ENCODE results near the gene KLHL25. TPM values are rescaled to one million over a fixed set of nuclear protein-coding genes. Genes with fewer than 3 reads are reported as not detected.

KLHL25 gene
- polyA plus RNA-seq, 1 experiment, result 4.5 TPM

DNA sequence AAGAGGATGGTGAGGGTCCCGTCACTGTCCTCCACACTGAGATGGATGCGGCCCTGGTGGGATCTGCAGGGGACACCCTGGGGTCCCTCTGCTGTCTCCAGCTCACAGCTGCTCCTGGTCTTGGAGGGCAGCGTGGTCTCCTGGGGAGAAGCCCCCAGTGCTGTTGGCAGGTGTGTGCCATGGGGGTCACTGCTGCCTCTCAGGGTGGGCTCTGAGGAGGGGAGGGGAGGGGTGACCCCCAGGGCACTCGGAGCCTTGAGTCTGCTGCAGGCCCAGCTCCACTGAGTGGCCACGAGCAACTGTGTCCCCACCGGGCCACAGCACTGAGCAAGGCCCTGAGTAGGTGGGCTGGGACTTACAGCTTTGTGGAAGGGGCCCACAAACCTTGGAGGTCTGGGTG lies 34.7 kb downstream of the KLHL25 start:
- ChIA-PET POLR2A (no interaction called here), CTCF (no interaction called here)
- H3K27me3 ChIP-seq (ENCODE audit: control insufficient read depth, insufficient read depth, low read length), result no peaks in the 10 kb centered on the region

DNA sequence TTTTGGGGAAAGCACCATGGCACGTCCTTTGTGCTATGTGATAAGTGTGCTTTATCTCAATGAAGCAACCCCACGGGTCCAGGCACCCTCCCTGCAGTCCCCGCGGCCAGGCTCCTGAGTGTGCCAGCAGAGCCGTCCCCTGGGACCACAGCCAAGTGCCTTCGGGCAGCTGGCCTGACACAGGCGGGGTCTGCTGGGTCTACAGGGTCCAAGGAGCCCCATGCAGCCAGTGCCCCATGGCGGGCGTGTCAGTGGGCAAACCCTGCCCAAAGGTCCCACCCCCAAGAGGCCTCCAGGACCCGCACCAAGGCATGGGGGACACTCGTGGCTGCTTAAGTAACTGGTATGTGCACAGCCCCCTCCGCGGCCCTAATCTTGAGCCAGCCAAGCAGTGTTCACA lies 35.3 kb downstream of the KLHL25 start:
- no peaks in the 10 kb centered on the region; the same call in 1 of the 2 replicates for H3K36me3 ChIP-seq (ENCODE audit: control insufficient read depth, insufficient read depth, low read length)
- ChIA-PET POLR2A (no interaction called here), CTCF (no interaction called here)
- TF ChIP-seq, protein P1, sequence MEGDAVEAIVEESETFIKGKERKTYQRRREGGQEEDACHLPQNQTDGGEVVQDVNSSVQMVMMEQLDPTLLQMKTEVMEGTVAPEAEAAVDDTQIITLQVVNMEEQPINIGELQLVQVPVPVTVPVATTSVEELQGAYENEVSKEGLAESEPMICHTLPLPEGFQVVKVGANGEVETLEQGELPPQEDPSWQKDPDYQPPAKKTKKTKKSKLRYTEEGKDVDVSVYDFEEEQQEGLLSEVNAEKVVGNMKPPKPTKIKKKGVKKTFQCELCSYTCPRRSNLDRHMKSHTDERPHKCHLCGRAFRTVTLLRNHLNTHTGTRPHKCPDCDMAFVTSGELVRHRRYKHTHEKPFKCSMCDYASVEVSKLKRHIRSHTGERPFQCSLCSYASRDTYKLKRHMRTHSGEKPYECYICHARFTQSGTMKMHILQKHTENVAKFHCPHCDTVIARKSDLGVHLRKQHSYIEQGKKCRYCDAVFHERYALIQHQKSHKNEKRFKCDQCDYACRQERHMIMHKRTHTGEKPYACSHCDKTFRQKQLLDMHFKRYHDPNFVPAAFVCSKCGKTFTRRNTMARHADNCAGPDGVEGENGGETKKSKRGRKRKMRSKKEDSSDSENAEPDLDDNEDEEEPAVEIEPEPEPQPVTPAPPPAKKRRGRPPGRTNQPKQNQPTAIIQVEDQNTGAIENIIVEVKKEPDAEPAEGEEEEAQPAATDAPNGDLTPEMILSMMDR (IDR thresholded peaks at IDR 0.05; ENCODE audit: insufficient read depth, low read depth, low read length), result no peak
- no peaks in the 10 kb centered on the region for H3K27me3 ChIP-seq (ENCODE audit: control insufficient read depth, insufficient read depth, low read length)
- DNase-seq (ENCODE audit: low read depth), result no peak
- H3K4me3 ChIP-seq (ENCODE audit: low read depth, low read length), result no peak overlapping the region

More for the DNA sequence above, 34.7 kb downstream of the KLHL25 start:
- Histone ChIP-seq H3K36me3 (ENCODE audit: control insufficient read depth, insufficient read depth, low read length) (no peaks in the 10 kb centered on the region; the same call in 1 of the 2 replicates), H3K4me3 (ENCODE audit: low read depth, low read length) (no peak overlapping the region)
- DNase-seq (ENCODE audit: low read depth), result no peak
- TF ChIP-seq, protein P1 (IDR thresholded peaks at IDR 0.05; ENCODE audit: insufficient read depth, low read depth, low read length), result no peak

DNA sequence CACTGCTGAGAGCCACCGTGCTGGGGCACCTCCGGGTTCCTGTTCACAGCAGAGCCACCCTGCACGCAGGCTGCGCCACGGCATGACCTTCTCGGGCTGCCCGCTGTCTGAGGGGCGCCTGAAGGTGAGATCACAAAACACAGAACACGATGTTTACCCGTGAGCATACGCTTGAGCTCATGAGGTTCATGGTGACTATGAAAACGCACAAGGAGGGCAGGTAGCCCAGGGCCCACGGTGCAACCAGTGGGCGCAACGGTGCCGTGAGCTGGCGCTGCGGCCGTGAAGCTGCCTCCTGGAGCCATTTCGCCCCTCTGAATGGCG lies 36.1 kb downstream of the KLHL25 start:
- Histone ChIP-seq H3K36me3 (ENCODE audit: control insufficient read depth, insufficient read depth, low read length) (no peaks in the 10 kb centered on the region; the same call in 1 of the 2 replicates), H3K27me3 (ENCODE audit: control insufficient read depth, insufficient read depth, low read length) (no peaks in the 10 kb centered on the region), H3K4me3 (ENCODE audit: low read depth, low read length) (no peak overlapping the region)
- DNase-seq (ENCODE audit: low read depth), result no peak
- ChIA-PET POLR2A (no interaction called here), CTCF (no interaction called here)
- TF ChIP-seq, protein P1 (IDR thresholded peaks at IDR 0.05; ENCODE audit: insufficient read depth, low read depth, low read length), result no peak

DNA sequence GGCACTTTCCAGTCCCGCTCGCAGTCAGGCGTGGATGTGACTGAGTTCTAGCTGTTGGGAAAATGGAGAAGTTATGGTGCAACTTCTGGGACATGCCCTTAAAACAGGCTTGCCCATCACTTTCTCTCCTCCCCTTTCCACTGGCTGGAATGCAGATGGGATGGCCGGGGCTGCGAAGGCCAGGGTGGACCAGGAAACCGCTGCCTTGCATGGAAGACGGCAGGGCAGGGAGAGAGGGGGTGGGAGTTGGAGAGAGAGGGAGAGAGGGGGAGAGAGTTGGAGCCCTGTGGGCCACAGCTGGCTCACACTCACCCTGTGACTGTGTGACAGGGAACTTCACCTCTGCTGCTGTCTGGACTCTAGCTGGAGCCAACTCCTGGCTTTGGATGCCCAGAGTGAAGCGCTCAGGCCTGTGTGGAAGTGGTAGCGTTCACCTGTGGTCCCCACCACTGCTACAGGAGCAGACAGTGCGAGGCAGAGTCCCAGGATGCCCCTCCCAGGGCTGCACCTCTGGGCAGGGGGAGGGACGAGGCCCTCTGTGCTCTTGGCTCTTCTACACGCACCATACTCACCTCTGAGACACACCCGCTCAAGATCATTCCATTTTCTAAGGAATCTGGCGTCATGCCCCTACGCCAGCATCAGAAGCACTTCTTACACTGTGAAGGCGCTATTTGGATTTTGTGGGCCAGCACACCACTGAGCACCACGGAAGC lies 36.6 kb downstream of the KLHL25 start:
- TF ChIP-seq, protein P1 (IDR thresholded peaks at IDR 0.05; ENCODE audit: insufficient read depth, low read depth, low read length), result no peak
- ChIA-PET POLR2A (no interaction called here), CTCF (no interaction called here)
- H3K36me3 ChIP-seq (ENCODE audit: control insufficient read depth, insufficient read depth, low read length), result no peaks in the 10 kb centered on the region
- H3K4me3 ChIP-seq (ENCODE audit: low read depth, low read length), result no peak overlapping the region
- H3K27me3 ChIP-seq (ENCODE audit: control insufficient read depth, insufficient read depth, low read length), result no peaks in the 10 kb centered on the region
- no peak for DNase-seq (ENCODE audit: low read depth)

DNA sequence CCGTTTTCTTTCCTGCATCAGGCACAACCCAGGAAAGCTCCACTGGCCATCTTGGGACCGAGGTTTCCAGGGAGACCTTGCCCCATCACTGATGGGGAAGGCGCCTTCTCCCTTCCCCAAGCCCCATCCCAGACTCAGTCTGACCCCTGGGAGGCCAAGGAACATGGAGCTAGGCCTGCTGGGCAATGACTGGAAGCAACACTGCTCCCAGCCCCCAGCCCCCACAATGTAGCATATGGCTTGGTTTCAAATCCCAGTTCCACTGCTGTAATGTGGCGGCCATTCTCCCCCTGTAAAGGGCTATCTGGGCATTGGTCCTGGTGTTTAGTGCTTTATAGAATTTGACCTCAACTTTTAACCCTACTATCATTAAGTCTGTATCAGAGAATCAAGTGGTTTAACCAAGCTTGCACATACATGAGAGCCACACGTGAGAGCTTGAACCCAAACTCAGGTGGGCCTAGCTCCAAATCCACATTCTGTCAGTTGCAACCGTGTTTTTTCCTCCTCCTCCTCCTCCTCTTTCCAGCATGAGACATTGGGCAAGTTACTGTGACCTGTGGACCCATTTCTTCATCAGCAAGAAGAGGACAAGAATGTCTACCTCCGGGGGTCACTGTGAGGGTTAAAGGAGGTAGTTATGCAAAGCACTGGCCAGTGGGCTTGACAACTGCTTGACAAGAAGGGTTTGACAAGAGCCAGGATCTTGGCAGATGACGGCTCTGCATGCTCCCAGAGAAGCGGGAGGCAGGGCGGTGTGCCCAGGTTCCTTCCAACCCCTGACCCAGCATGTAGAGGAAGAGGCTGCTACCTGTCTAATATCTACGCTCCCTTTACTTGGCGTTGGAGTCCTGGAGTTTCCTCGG lies 37.4 kb downstream of the KLHL25 start:
- Histone ChIP-seq H3K4me3 (ENCODE audit: low read depth, low read length) (no peak overlapping the region), H3K27me3 (ENCODE audit: control insufficient read depth, insufficient read depth, low read length) (no peaks in the 10 kb centered on the region), H3K36me3 (ENCODE audit: control insufficient read depth, insufficient read depth, low read length) (no peaks in the 10 kb centered on the region)
- ChIA-PET CTCF (interaction anchor here (0.8 kb wide), 1 partner anchor 84 kb away, joined by 4 read pairs; no protein-coding TSS in a partner anchor), POLR2A (no interaction called here)
- DNase-seq (ENCODE audit: low read depth), result no peak
- TF ChIP-seq, protein P1 (IDR thresholded peaks at IDR 0.05; ENCODE audit: insufficient read depth, low read depth, low read length), result no peak
